HK-2 (cell line): ENCODE measurements around the gene ZDHHC4.
A peak's percentile ranks its signal among the peaks of the same experiment; 100 is the strongest.

Experiments used
- DNase-seq: peaks from one replicate; pipeline ENCODE4 v3.0.0-alpha.2; 2018; ENCODE audit not compliant: unreplicated experiment

The ZDHHC4 gene

DNA sequence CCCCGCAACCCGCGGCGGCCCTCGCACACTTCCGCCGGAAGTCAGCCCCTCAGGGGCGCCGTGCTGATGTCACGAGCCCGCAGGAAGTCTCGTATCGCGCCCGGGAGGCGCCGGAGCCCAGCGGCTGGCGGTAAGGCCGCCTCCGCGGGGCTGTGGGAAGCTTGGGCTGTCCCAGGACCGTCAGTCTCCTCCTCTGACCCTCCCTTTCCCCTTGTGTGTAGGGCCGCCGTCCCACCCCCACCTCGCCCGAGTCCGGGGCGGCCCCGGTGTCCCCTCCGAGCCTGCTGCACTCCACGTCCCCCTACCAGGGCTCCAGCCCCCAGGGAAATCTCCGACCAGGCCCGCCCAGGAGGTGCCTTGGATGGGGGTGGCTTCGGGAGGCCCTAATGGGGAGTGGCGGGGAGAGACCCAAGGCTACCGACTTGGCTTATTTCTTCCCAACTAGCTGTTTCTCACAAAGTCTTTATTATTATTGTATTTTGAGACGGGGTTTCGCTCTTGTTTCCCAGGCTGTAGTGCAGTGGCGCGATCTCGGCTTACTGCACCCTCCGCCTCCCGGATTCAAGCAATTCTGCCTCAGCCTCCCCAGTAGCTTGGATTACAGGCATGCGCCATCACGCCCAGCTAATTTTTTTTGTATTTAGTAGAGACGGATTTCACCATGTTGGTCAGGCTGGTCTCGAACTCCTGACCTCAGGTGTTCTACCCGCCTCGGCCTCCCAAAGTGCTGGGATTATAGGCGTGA is at the start of gene ZDHHC4:
Gene ZDHHC4 (plus strand): TSS at position 86 of the 745 bp plus-strand sequence. CDS start 3,108 bp downstream, outside the sequence.
- peak; percentile 88 for DNase-seq

- DNase-seq = no peak
These were observed 48.7 kb upstream of the ZDHHC4 start for GRCh38 chr7:6528401-6529130.

- DNase-seq = no peak
These were observed 47.6 kb upstream of the ZDHHC4 start for GRCh38 chr7:6529643-6530042.

DNA sequence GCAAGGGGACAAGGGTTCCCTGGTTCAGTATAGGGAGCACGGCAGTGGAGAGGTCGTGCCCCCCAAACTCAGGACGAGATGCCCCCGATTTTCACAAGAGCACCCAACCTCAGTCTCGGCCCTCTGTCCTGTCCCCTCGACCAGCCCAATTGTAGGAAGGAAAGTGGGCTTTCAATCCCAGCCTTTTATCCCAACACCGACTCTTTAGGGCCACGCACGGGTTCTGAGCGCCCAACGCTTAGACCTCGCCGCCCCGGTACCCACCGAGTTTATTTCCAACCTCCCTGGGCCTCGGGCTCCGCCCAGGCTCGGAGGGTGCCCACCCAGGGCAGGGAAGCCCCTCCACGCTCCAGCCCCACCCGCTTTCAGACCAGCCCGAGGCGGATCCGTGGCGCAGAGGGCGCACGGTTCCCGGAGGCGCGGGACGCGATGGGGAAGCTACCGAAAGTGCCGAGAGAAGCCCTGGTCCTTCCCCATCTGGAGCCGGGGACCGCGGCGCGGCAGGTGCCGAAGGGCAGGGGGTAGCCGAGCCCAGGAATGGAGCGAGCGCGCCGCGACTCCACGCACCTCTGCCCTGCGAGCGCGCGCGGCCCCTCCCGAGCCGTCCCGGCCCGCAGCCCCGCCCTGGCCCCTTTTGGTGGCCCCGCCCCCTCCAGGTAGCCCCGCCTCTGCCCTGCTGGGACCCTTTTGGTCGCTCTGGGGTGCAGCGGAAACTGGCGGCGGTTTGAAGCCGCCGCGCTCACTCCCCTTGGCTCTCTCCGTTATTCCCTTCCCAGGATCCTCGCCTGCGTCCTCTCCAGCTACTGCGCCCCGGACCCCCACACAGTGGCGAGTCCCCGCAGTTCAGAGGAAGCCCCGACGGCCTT is 46.4 kb upstream of the ZDHHC4 start:
- no peak for DNase-seq

DNA sequence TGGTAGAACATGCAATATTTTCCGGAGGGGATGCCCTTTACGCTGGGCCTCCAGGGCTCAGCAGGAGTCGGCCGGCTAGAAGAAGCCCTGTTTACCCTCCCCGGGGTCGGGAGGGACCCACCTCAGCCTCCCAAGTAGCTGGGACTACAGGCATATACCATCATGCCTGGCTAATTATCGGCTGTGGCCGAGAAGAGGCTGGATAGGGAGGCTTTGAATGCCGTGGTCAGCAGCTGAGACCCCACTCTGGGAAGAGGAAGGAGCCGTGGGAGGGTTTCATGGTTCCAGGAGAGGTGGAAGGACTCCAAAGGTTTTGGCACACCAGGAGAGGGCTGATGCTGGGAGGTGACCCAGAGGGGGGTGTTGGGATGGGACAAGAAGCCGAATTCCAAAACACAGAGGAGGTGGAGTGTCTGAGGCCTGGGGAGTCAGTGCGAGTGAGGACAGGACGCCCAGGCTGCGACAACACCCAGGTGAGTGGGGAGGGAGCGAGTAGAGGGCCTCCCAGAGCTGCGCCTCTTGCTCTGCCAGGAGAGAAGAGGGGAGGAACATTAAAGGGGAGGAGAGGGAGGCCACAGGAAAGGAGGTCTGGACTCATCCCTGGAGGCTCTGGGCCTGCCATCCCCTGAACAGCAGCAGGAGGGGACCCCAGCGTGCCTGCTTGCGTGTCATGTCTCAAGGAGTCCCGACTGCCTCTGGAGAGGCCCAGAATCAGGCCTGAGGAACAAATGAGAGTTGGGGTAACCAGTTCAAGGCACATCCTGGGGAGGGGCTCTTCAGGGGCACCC is 45.6 kb upstream of the ZDHHC4 start:
- DNase-seq = no peak

DNA sequence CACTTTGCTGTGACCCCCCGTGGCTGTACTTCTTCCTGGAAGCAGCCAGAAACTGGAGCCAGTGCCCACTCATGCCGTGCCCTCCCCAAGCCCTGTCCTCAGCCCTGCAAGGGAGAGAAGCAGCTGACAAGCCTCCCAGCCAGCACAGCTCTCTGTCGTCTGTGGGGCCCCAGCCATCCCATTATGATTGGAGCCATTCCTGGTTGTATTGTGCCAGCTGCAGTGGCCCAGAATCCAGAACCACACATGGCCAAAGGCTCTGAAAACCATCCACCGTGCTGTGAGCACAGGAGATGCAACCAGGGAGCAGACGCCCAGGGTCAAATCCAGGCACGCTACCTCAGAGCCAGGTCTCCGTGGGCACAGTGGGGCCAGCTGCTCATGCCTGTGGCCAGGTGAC is 44.7 kb upstream of the ZDHHC4 start:
- DNase-seq = no peak

GRCh38 chr7:6533893-6534495 is 43.3 kb upstream of the ZDHHC4 start:
- no peak for DNase-seq

- DNase-seq = no peak
These were observed 40.7 kb upstream of the ZDHHC4 start for GRCh38 chr7:6536262-6537260.

- no peak for DNase-seq
These were observed 34.9 kb upstream of the ZDHHC4 start for GRCh38 chr7:6542368-6542767.

DNA sequence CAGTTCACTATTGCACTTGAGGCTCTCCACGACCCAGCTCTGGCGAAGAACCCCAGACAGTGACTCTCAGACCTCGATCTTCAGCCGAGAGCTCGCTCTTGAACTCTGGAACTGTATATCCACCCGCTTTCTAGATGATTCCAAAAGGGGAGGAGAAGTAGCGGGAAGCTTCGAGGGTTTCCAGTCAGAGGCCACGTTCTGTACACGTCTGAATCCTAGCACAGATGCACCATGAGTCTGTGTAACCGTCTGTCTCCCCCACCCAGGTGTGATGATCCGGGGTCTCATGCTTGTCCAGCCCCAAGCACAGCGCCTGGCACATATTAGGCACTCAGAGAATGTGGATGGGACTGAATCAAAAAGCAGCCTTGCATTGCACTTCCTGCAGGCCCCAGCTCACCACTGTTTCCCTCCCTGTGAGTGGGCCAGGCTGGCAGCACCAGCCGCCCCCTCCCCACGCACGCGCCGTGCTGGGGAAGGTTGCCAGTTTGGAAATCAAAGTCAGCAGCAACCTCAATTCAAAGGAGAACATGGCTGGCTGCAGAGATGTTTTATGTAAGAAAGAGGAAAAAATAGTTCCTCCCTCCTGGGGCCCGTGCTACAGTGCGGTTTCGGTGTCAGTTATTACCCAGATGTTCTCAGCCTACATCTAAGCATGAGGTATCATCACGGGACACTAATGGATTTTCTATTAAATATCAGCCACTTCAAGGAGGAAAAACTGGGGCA is 31.7 kb upstream of the ZDHHC4 start:
- DNase-seq = no peak

- DNase-seq = no peak
These were observed 30.6 kb upstream of the ZDHHC4 start for GRCh38 chr7:6546498-6547251.

GRCh38 chr7:6547400-6547799 is 29.9 kb upstream of the ZDHHC4 start:
- no peak for DNase-seq

DNA sequence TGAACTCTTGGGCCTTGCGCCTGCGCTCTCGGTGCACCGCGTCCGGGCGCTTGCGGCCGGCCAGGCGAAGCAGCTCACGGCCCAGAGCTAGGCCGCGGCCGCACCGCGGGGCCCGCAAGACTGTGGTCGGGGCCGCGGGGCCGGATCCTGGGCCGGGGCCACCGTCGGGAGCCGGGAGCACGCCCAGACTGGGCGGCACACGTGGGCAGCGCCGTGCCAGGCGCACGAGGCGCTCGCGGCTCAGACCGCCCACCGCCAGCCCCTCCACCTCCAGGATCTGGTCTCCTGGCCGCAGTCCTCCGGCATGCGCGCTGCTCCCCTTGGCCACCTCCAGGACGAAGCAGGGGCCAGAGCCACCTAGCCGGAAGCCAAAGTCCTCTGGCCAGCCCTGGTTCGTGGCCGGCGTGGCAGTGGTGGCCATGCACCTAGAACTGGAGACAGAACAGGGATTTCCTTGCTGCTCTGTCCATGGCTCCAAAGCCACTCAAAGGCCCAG is 26.2 kb upstream of the ZDHHC4 start, which contains the start of gene GRID2IP:
Gene GRID2IP (minus strand): TSS at position 446 of the 496 bp plus-strand sequence. CDS start 25 bp downstream, at position 421.
- DNase-seq = no peak

GRCh38 chr7:6553448-6554044 is 23.7 kb upstream of the ZDHHC4 start:
- no peak for DNase-seq

DNA sequence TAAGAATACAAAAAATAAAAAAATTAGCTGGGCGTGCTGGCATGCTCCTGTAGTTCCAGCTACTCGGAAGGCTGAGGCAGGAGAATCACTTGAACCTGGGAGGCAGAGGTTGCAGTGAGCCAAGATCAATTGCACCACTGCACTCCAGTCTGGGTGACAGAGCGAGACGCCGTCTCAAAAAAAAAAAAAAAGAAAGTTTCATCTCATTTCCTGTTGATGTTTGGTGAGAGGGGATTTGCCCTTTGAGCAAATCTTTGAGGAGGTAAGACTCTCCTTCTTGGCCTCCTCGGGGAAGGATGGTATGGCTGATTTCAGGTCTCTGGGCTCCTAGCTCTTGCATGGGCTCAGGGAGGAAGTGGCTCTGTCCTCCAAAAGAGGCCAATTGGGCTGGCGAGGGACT is 22.4 kb upstream of the ZDHHC4 start:
- DNase-seq = no peak

GRCh38 chr7:6556196-6556595 is 21.1 kb upstream of the ZDHHC4 start:
- DNase-seq = no peak

- peak; percentile 35 for DNase-seq
These were observed 18.4 kb upstream of the ZDHHC4 start for GRCh38 chr7:6558837-6559236.

DNA sequence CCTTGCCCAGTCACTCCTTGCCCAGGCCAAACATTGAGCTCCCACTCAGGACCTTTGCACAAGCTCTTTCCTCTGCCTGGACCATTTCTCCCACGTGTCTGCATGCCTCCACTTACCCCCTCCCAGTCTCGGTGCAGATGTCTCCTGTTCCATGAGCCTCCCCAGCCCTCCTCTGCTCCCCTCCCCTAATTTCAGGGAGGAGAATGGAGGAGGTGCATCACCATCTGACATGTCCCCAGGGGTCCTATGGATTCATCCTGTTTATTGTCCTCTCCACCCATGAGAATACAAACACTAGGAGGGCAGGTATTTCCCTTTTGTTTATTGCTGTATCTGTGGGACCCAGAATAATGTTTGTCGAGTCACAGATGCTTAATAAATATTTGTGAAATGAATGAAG is 17.4 kb upstream of the ZDHHC4 start:
- no peak for DNase-seq
